ENCODE results near the gene SF3B3. TPM values are rescaled to one million over a fixed set of nuclear protein-coding genes. Genes with fewer than 3 reads are reported as not detected.

Gene SF3B3
- total and polyA plus RNA-seq, 2 of the 13 experiments (the other 11 are each of a cell fraction or from before 2014, with no cell fraction given), result 157 to 500 TPM

DNA sequence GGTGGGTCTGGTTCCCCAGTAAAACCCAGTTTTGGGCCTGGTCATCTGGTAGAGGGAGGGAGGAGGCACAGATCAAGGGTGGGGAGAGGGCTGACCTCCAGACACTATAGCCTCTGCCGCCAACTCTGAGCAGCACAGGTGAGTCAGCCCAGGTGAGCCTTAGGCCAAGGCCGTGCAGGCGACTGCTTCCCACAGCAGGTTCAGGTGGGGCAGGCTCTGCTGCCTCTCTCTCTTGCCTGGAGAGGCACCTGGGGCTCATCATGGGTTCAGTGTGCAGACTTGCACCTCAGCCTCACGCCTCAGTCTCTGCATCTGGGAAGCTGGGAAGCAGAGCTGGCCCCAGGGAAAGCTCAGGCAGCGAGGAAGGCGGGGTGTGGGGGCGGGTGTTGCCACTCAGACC, 84.9 kb downstream of the SF3B3 start:
- no peak overlapping the region for H3K4me2 ChIP-seq (ENCODE audit: low read depth, low read length)
- DNase-seq (ENCODE audit: low spot score) (no peak), ATAC-seq (no peak), FAIRE-seq (no peak)
- POLR2A ChIA-PET, result no interaction called here
- TF ChIP-seq ELF1 (CRISPR knock-in tag; IDR thresholded peaks at IDR 0.05) (no peak), ZNF883 (CRISPR knock-in tag; IDR thresholded peaks at IDR 0.05; ENCODE audit: not compliant biosample characterization) (no peak), ZNF607 (CRISPR knock-in tag; IDR thresholded peaks at IDR 0.05; ENCODE audit: borderline replicate concordance) (no peak), JARID2 (CRISPR knock-in tag; IDR thresholded peaks at IDR 0.05; ENCODE audit: insufficient replicate concordance) (no peak)
- TF ChIP-seq, protein P1, sequence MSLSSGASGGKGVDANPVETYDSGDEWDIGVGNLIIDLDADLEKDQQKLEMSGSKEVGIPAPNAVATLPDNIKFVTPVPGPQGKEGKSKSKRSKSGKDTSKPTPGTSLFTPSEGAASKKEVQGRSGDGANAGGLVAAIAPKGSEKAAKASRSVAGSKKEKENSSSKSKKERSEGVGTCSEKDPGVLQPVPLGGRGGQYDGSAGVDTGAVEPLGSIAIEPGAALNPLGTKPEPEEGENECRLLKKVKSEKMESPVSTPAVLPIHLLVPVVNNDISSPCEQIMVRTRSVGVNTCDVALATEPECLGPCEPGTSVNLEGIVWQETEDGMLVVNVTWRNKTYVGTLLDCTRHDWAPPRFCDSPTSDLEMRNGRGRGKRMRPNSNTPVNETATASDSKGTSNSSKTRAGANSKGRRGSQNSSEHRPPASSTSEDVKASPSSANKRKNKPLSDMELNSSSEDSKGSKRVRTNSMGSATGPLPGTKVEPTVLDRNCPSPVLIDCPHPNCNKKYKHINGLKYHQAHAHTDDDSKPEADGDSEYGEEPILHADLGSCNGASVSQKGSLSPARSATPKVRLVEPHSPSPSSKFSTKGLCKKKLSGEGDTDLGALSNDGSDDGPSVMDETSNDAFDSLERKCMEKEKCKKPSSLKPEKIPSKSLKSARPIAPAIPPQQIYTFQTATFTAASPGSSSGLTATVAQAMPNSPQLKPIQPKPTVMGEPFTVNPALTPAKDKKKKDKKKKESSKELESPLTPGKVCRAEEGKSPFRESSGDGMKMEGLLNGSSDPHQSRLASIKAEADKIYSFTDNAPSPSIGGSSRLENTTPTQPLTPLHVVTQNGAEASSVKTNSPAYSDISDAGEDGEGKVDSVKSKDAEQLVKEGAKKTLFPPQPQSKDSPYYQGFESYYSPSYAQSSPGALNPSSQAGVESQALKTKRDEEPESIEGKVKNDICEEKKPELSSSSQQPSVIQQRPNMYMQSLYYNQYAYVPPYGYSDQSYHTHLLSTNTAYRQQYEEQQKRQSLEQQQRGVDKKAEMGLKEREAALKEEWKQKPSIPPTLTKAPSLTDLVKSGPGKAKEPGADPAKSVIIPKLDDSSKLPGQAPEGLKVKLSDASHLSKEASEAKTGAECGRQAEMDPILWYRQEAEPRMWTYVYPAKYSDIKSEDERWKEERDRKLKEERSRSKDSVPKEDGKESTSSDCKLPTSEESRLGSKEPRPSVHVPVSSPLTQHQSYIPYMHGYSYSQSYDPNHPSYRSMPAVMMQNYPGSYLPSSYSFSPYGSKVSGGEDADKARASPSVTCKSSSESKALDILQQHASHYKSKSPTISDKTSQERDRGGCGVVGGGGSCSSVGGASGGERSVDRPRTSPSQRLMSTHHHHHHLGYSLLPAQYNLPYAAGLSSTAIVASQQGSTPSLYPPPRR (CRISPR knock-in tag; IDR thresholded peaks at IDR 0.05; ENCODE audit: borderline replicate concordance), result no peak
- TF ChIP-seq, protein P2, sequence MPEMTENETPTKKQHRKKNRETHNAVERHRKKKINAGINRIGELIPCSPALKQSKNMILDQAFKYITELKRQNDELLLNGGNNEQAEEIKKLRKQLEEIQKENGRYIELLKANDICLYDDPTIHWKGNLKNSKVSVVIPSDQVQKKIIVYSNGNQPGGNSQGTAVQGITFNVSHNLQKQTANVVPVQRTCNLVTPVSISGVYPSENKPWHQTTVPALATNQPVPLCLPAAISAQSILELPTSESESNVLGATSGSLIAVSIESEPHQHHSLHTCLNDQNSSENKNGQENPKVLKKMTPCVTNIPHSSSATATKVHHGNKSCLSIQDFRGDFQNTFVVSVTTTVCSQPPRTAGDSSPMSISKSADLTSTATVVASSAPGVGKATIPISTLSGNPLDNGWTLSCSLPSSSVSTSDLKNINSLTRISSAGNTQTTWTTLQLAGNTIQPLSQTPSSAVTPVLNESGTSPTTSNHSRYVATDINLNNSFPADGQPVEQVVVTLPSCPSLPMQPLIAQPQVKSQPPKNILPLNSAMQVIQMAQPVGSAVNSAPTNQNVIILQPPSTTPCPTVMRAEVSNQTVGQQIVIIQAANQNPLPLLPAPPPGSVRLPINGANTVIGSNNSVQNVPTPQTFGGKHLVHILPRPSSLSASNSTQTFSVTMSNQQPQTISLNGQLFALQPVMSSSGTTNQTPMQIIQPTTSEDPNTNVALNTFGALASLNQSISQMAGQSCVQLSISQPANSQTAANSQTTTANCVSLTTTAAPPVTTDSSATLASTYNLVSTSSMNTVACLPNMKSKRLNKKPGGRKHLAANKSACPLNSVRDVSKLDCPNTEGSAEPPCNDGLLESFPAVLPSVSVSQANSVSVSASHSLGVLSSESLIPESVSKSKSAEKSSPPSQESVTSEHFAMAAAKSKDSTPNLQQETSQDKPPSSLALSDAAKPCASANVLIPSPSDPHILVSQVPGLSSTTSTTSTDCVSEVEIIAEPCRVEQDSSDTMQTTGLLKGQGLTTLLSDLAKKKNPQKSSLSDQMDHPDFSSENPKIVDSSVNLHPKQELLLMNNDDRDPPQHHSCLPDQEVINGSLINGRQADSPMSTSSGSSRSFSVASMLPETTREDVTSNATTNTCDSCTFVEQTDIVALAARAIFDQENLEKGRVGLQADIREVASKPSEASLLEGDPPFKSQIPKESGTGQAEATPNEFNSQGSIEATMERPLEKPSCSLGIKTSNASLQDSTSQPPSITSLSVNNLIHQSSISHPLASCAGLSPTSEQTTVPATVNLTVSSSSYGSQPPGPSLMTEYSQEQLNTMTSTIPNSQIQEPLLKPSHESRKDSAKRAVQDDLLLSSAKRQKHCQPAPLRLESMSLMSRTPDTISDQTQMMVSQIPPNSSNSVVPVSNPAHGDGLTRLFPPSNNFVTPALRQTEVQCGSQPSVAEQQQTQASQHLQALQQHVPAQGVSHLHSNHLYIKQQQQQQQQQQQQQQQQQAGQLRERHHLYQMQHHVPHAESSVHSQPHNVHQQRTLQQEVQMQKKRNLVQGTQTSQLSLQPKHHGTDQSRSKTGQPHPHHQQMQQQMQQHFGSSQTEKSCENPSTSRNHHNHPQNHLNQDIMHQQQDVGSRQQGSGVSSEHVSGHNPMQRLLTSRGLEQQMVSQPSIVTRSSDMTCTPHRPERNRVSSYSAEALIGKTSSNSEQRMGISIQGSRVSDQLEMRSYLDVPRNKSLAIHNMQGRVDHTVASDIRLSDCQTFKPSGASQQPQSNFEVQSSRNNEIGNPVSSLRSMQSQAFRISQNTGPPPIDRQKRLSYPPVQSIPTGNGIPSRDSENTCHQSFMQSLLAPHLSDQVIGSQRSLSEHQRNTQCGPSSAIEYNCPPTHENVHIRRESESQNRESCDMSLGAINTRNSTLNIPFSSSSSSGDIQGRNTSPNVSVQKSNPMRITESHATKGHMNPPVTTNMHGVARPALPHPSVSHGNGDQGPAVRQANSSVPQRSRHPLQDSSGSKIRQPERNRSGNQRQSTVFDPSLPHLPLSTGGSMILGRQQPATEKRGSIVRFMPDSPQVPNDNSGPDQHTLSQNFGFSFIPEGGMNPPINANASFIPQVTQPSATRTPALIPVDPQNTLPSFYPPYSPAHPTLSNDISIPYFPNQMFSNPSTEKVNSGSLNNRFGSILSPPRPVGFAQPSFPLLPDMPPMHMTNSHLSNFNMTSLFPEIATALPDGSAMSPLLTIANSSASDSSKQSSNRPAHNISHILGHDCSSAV (CRISPR knock-in tag; IDR thresholded peaks at IDR 0.05; ENCODE audit: borderline replicate concordance), result no peak
- H3K9ac ChIP-seq (ENCODE audit: insufficient read depth, low read depth, low read length), result no peak overlapping the region
- no peaks in the 10 kb centered on the region for H3K36me3 ChIP-seq (replicated peaks in 1 of 2; ENCODE audit: control insufficient read depth in 1 of 2, insufficient read depth in 2 of 2, low read length in 2 of 2)
- peaks cover 0 to 19% of the 10 kb centered on the region in 2 experiments; a peak in 1 of 5 replicates for H3K27me3 ChIP-seq (ENCODE audit: control insufficient read depth in 1 of 2, insufficient read depth in 2 of 2, low read length in 2 of 2)
- H2AFZ ChIP-seq (ENCODE audit: low read length), result no peak overlapping the region
- H3K4me3 ChIP-seq (replicated peaks in 1 of 3; ENCODE audit: insufficient read depth in 1 of 3, low read depth in 2 of 3, low read length in 3 of 3), result no peak overlapping the region
- H3K9me3 ChIP-seq (ENCODE audit: low read length), result no peaks in the 10 kb centered on the region
- intact Hi-C loops (cut with micrococcal nuclease; ENCODE audit: unreplicated experiment) (no loop called here), in situ Hi-C loops (cut with HindIII; ENCODE audit: extremely low pct_ligation_motif_present, low pct_unique_long_range_greater_than_20kb) (no loop called here)
- H4K20me1 ChIP-seq (ENCODE audit: insufficient read depth, low read length), result no peaks in the 10 kb centered on the region
- CTCF ChIA-PET (ENCODE audit: low intra/inter-chr PET ratio, low total read pairs), result no interaction called here
- 63% methylated on average over 4 of the region's 7 CpGs for WGBS (ENCODE audit: low lambda C conversion rate)
- BruUV-seq (replicated peaks), result no TSS peak
- H3K79me2 ChIP-seq (ENCODE audit: insufficient read depth, low read length), result no peaks in the 10 kb centered on the region
- H3K27ac ChIP-seq (ENCODE audit: extremely low read length, insufficient read depth, low read length), result no peak overlapping the region
- H3K4me1 ChIP-seq (ENCODE audit: insufficient read depth, low read length), result peaks cover 11% of the 10 kb centered on the region; the same call in 1 of the 2 replicates
